HL-60 (cell line): ENCODE results near the gene IPP.

ENCODE experiments used
- DNase-seq, 2 experiments: peaks; one replicate each; pipeline ENCODE4 v3.0.0-alpha.2; 2010 to 2020; ENCODE audit warnings: low read depth in 1 of 2, low spot score in 1 of 2
- H3K27ac ChIP-seq: fragments of 250-450 bp; sonication (Bioruptor Pico); replicated peaks from 2 replicates; pipeline ENCODE4 v1.5.1; 2020; ENCODE audit warnings: mild to moderate bottlenecking, moderate library complexity
- H3K27me3 ChIP-seq: fragments of 250-450 bp; sonication (Bioruptor Pico); 2 replicates; pipeline ENCODE4 v1.5.1; 2021; ENCODE audit warnings: mild to moderate bottlenecking, moderate library complexity; ENCODE audit not compliant: insufficient read depth, poor library complexity, severe bottlenecking
- H3K4me3 ChIP-seq: replicated peaks from 2 replicates; pipeline ENCODE4 v1.5.1; 2011; ENCODE audit warnings: mild to moderate bottlenecking, control low read depth, low read length; ENCODE audit not compliant: insufficient read depth
- CTCF ChIP-seq: IDR thresholded peaks from one replicate; pipeline ENCODE4 v1.5.1; 2011; ENCODE audit warnings: low read length, control low read depth, inconsistent platforms; ENCODE audit not compliant: insufficient read depth
- GABPA ChIP-seq: IDR thresholded peaks from 2 replicates; pipeline ENCODE4 v1.6.1; 2012; ENCODE audit warnings: low read depth
- POLR2AphosphoS5 ChIP-seq: IDR thresholded peaks from 2 replicates; pipeline ENCODE4 v1.6.1; 2012; ENCODE audit warnings: low read depth
- REST ChIP-seq: IDR thresholded peaks from 2 replicates; pipeline ENCODE4 v1.6.1; 2012; ENCODE audit warnings: low read depth; ENCODE audit not compliant: insufficient replicate concordance
- SPI1 ChIP-seq: IDR thresholded peaks from 2 replicates; pipeline ENCODE4 v1.6.1; 2012; ENCODE audit warnings: low read depth, mild to moderate bottlenecking, borderline replicate concordance

IPP gene

GRCh38 chr1:45772971-45773370, 22.5 kb upstream of the IPP start:
- no peak for TF ChIP-seq REST
- TF ChIP-seq GABPA, result no peak
- TF ChIP-seq POLR2AphosphoS5, result no peak
- TF ChIP-seq CTCF, result no peak
- TF ChIP-seq SPI1, result no peak

GRCh38 chr1:45769261-45769932, 18.9 kb upstream of the IPP start:
- DNase-seq, result no peak

More at GRCh38 chr1:45772971-45773370, 22.5 kb upstream of the IPP start:
- no peak for DNase-seq
- Histone ChIP-seq H3K4me3 (no peak overlapping the region), H3K27ac (no peak overlapping the region), H3K27me3 (no peaks in the 10 kb centered on the region)

GRCh38 chr1:45767035-45767434, 16.6 kb upstream of the IPP start:
- TF ChIP-seq POLR2AphosphoS5 (no peak), GABPA (no peak), CTCF (no peak), REST (no peak), SPI1 (no peak)
- DNase-seq, result no peak
- H3K27me3 ChIP-seq, result no peaks in the 10 kb centered on the region

More at GRCh38 chr1:45769261-45769932, 18.9 kb upstream of the IPP start:
- no peaks in the 10 kb centered on the region for H3K27me3 ChIP-seq
- no peak overlapping the region for H3K4me3 ChIP-seq
- no peak overlapping the region for H3K27ac ChIP-seq
- no peak for TF ChIP-seq SPI1
- no peak for TF ChIP-seq CTCF

More at GRCh38 chr1:45767035-45767434, 16.6 kb upstream of the IPP start:
- no peak overlapping the region for H3K4me3 ChIP-seq
- no peak overlapping the region for H3K27ac ChIP-seq
